ACC112 (cell line): ENCODE results near the gene ESPNL.
"Not testable (repeated sequence)": the region's sequence is repeated elsewhere in the genome, so short reads cannot be mapped to it uniquely, and the experiment has no call there.

ENCODE experiments used
- H2AFZ ChIP-seq: fragments of 200-600 bp; sonication (generic); one replicate; pipeline ENCODE4 v1.6.0; 2017; ENCODE audit warnings: antibody characterized with exemption, low read length; ENCODE audit not compliant: unreplicated experiment
- H3K27ac ChIP-seq: fragments of 200-600 bp; sonication (generic); 2 replicates; pipeline ENCODE4 v1.5.1; 2014; ENCODE audit warnings: low read depth, mild to moderate bottlenecking, antibody characterized with exemption, low read length, moderate library complexity
- H3K27me3 ChIP-seq: fragments of 200-600 bp; sonication (generic); 2 replicates; pipeline ENCODE4 v1.6.1; 2014; ENCODE audit warnings: mild to moderate bottlenecking, antibody characterized with exemption, low read length, moderate library complexity, mixed read lengths; ENCODE audit not compliant: insufficient read depth
- H3K36me3 ChIP-seq: fragments of 200-600 bp; sonication (generic); 2 replicates; pipeline ENCODE4 v1.6.1; 2016; ENCODE audit warnings: mild to moderate bottlenecking, antibody characterized with exemption, low read length, moderate library complexity, mixed read lengths; ENCODE audit not compliant: insufficient read depth
- H3K4me1 ChIP-seq: fragments of 200-600 bp; sonication (generic); one replicate; pipeline ENCODE4 v1.6.1; 2016; ENCODE audit warnings: low read length, mixed read lengths; ENCODE audit not compliant: insufficient read depth, unreplicated experiment, control insufficient read depth
- H3K4me3 ChIP-seq: fragments of 200-600 bp; sonication (generic); 2 replicates; pipeline ENCODE4 v1.5.1; 2014; ENCODE audit warnings: mild to moderate bottlenecking, low read depth, low read length
- H3K79me2 ChIP-seq: fragments of 200-600 bp; sonication (generic); one replicate; pipeline ENCODE4 v1.6.0; 2016; ENCODE audit warnings: low read length; ENCODE audit not compliant: control insufficient read depth, unreplicated experiment, insufficient read depth

ESPNL gene, protein sequence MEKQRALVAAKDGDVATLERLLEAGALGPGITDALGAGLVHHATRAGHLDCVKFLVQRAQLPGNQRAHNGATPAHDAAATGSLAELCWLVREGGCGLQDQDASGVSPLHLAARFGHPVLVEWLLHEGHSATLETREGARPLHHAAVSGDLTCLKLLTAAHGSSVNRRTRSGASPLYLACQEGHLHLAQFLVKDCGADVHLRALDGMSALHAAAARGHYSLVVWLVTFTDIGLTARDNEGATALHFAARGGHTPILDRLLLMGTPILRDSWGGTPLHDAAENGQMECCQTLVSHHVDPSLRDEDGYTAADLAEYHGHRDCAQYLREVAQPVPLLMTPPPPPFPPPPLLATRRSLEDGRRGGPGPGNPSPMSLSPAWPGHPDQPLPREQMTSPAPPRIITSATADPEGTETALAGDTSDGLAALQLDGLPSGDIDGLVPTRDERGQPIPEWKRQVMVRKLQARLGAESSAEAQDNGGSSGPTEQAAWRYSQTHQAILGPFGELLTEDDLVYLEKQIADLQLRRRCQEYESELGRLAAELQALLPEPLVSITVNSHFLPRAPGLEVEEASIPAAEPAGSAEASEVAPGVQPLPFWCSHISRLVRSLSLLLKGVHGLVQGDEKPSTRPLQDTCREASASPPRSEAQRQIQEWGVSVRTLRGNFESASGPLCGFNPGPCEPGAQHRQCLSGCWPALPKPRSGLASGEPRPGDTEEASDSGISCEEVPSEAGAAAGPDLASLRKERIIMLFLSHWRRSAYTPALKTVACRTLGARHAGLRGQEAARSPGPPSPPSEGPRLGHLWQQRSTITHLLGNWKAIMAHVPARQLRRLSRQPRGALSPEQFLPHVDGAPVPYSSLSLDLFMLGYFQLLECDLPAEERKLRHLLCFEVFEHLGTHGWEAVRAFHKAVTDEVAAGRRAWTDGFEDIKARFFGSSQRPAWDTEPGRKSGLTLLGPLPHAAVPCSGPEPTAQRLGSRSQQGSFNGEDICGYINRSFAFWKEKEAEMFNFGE

DNA sequence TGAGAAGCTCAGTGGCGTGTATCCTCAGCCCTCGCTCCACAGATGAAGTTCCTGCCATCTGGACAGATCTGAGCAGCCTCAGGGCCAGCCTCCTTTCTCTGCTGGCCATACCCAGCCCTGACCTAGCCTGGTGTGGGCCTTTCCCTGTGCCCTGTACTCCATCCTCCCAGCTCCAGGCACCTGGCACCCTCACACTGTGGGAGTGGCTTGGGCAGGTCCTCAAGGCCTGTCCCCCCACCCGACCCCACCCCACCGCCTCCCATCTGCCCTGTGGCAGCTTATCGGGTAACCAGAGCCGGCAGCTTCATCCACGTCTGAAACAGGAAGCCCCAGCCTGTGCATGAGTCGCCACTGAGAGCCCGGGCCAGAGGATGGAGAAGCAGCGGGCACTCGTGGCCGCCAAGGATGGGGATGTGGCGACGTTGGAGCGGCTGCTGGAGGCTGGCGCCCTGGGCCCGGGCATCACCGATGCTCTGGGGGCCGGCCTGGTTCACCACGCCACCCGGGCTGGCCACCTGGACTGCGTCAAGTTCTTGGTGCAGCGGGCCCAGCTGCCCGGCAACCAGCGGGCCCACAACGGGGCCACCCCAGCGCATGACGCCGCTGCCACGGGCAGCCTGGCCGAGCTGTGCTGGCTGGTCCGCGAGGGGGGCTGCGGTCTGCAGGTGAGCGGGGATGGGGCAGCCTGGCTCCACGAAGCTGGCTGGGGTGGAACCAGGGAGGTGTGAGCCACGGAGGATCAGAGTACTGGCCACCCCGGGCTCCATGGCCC lies at the start of gene ESPNL:
TSS of gene ESPNL (plus strand) at position 292 of the 772 bp plus-strand sequence. CDS start at position 372, 80 bp downstream.
- Histone ChIP-seq H2AFZ (no peak within 1 kb of the TSS), H3K36me3 (no peaks in the 10 kb centered on the region), H3K4me3 (no peak within 1 kb of the TSS), H3K27ac (no peak within 1 kb of the TSS), H3K27me3 (no peaks in the 10 kb centered on the region), H3K4me1 (no peaks in the 10 kb centered on the region), H3K79me2 (no peaks in the 10 kb centered on the region)

DNA sequence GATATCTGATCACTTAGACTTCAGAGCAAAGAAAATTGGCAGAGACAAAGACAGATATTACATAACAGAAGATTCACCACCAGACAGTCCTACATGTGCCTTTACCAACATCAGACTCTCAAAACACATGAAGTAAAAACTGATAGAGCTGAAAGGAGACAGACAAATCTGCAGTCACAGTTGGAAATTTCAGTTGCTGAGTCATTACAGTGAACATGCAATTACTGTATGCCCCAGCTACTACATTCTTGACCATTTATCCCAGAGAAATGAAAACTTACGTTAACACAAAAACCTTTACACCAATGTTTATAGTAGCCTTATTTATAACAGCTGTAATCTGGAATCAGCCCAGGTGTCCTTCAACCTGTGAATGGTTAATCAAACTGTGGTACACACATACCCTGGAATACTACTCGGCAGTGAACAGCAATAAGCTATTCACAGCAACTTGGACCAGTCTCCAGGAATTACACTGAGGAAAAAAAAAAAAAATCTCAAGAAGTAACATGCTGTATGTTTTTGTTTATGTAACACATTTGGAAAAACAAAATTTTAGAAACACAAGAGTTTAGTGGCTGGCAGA lies 46.9 kb upstream of the ESPNL start:
- H3K4me3 ChIP-seq, result no peak overlapping the region
- no peaks in the 10 kb centered on the region for H3K79me2 ChIP-seq
- no peak overlapping the region for H2AFZ ChIP-seq
- no peaks in the 10 kb centered on the region for H3K4me1 ChIP-seq
- no peaks in the 10 kb centered on the region; the same call in 1 of the 2 replicates for H3K36me3 ChIP-seq
- no peak overlapping the region for H3K27ac ChIP-seq
- no peaks in the 10 kb centered on the region for H3K27me3 ChIP-seq

DNA sequence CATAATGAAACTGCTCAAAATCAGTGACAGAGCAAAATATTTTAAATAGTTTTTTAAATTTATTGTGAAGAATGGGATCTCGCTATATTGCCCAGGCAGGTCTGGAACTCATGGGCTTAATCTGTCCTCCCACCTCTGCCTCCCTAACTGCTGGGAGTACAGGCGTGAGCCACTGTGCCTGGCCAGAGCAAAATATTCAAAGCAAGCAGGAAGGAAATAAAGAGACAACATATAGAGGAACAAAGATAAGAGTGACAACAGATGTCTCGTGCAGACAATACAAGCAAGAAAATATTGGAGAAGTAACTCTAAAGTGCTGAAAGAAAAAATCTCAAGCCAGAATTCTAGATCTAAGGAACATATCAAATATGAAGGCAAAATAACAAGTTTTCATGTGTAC lies 44.3 kb upstream of the ESPNL start:
- Histone ChIP-seq H2AFZ (no peak overlapping the region), H3K27ac (no peak overlapping the region), H3K27me3 (no peaks in the 10 kb centered on the region), H3K4me1 (peaks cover 7% of the 10 kb centered on the region), H3K79me2 (peaks cover 9% of the 10 kb centered on the region), H3K4me3 (no peak overlapping the region), H3K36me3 (no peaks in the 10 kb centered on the region)

DNA sequence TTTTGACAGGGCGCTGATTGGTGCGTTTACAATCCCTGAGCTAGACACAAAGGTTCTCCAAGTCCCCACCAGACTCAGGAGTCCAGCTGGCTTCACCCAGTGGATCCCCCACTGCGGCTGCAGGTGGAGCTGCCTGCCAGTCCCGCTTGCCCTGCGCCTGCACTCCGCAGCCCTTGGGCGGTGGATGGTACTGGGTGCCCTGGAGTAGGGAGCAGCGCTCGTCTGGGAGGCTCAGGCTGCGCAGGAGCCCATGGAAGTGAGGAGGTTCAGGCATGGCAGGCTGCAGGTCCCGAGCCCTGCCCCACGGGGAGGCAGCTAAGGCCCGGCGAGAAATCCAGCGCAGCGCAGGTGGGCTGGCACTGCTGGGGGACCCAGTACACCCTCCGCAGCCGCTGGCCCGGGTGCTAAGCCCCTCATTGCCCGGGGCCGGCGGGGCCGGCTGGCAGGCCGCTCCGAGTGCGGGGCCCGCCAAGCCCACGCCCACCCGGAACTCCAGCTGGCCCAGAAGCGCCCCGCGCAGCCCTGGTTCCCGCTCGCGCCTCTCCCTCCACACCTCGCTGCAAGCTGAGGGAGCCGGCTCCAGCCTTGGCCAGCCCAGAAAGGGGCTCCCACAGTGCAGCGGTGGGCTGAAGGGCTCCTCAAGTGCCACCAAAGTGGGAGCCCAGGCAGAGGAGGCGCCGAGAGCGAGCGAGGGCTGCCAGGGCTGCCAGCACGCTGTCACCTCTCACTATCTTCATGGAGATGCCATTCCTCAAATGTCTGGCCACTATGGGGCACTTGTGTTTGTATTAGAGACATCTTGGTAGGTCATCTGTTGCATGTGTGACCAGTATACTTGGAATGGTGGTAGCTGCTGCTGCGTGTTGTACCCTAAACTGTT lies 42.2 kb upstream of the ESPNL start:
- peaks cover 20% of the 10 kb centered on the region for H3K79me2 ChIP-seq
- H3K4me1 ChIP-seq, H3K27me3 ChIP-seq, H3K36me3 ChIP-seq, H2AFZ ChIP-seq, H3K4me3 ChIP-seq, H3K27ac ChIP-seq: not testable (repeated sequence)

DNA sequence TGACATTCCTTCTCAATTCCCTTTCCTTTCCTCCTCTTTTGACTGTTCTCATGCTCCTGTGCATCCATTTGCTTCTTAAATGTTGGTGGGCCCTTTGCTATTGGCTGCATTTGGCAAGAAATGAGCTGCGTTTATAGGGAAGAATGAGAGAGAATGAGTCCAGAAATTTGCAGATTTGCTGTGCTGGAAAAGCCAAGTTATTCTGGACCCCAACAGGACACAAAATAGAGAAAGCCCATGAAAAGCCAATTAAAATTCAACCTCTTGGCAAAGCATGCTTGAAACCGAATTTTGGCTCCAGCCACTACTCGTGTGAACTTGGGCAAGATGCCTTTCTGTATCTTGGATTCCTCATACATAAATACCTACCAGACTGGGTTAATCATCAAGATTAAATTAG lies 40.6 kb upstream of the ESPNL start:
- no peak overlapping the region for H2AFZ ChIP-seq
- peak overlapping the region; percentile 96 for H3K4me3 ChIP-seq
- H3K36me3 ChIP-seq, result no peaks in the 10 kb centered on the region
- H3K4me1 ChIP-seq, result peaks cover 7% of the 10 kb centered on the region
- H3K27ac ChIP-seq, result no peak overlapping the region
- H3K79me2 ChIP-seq, result peaks cover 20% of the 10 kb centered on the region
- no peaks in the 10 kb centered on the region for H3K27me3 ChIP-seq

DNA sequence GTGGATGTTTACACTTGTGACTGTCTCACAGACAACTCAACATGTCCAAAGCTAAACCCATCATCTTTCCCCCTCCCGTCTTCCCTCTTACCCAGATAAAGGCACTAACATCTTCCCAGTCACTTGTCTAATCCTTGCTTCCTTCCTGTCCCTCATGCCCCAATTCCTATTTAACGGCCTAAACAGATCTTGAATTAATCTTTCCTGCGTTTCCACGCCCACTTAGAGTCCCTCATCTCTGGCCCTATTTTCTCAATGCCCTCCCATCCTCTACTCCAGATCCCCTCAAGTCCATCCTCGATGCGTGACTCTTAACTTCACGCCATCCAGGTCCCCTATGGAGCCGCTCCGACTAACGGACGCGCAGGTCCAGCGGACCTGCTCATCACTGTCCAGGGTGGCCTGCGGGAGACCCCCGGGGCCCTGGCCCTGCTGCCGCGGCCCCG lies 40.0 kb upstream of the ESPNL start:
- peak overlapping the region; percentile 96 for H3K4me3 ChIP-seq
- no peaks in the 10 kb centered on the region for H3K27me3 ChIP-seq
- peaks cover 20% of the 10 kb centered on the region for H3K79me2 ChIP-seq
- H3K27ac ChIP-seq, result peak overlapping the region; percentile 71
- peaks cover 7% of the 10 kb centered on the region for H3K4me1 ChIP-seq
- H3K36me3 ChIP-seq, result peaks cover 3% of the 10 kb centered on the region; the same call in 1 of the 2 replicates
- H2AFZ ChIP-seq, result peak overlapping the region; percentile 94

DNA sequence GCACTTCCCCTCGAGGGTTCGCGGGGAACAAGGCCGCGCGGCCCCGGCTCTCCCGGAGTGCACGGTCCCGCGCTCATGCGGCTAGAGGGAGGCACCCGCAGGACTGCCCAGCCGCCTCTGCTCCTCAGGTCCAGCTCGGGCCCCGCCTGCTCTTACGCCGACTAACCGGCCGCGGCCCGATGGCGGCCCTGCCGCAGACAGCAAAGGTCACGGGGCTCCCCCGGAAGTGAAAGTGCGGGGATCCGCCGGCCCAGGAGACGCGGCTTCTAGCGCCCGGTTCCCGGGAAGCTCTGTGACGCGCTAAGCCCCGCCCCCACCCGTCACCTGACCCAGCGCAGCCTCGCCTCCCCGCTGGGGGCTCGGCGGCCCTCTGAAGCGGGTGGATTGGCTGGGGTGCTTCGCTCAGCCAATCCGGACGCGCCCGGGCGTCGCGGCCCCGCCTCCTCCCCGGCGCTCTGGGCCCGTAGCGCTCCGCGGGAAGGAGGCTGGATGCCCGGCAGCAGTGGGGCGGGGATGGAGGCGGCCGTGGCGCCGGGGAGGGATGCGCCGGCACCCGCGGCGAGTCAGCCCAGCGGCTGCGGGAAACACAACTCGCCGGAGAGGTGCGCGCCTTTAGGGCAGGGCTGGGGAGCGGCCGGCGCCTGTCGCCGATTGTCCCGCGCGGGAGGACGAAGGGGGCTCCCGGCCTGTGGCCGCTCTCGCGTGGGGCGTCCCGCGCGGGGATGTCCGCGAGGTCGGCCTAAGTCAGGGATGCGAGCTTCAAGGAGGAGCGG lies 39.4 kb upstream of the ESPNL start, which contains the start of gene SCLY:
TSS of gene SCLY (plus strand) at position 460 of the 773 bp plus-strand sequence. CDS start at position 514, 54 bp downstream.
- Histone ChIP-seq H3K27ac (peak within 1 kb of the TSS; percentile 71), H3K4me1 (peaks cover 7% of the 10 kb centered on the region), H3K79me2 (peaks cover 20% of the 10 kb centered on the region), H3K4me3 (peak within 1 kb of the TSS; percentile 96), H3K27me3 (no peaks in the 10 kb centered on the region), H2AFZ (peak within 1 kb of the TSS; percentile 94), H3K36me3 (peaks cover 4% of the 10 kb centered on the region; the same call in 1 of the 2 replicates)

DNA sequence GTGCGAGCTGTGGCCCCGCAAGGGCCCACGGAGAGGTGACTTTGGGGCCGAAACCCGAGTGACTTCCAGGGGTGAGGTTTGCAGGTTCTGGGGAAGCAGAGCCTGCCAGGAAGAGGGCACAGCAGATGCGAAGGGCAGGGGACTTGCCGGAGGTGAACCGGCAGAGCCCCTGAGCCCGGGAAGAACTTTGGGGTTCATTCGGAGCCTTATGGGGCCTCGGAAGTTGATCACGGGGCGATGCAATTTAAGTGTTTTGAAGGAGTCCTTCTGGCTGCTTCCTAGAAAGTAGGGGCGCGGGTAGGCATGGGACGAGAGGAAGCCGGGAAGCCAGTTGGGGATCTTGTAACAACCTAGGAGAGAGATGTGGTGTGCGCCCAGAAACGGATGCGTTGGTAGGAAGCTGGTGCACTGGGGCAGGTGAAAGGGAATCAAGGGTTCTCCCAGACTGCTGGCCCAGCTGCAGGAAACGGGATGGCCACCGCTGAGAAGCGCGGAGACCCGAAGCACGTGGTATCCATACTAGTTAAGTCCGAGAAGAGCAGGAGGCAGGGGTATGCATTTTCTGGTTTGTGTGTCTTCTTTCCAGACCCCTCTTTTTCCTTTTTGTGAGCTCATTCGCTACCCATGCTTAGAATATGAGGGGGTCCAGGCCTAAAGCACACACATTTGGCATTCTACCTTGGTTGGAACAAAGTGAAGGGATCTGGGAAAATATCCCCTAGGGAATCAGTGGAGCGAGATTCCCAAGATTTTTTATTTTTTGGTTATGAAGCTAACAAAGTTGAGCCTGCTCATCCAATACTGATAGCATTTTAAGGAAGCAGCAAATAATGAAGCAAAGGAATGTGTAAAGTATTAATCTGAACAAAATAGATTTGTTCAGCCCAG lies 38.6 kb upstream of the ESPNL start:
- Histone ChIP-seq H3K79me2 (peaks cover 20% of the 10 kb centered on the region), H3K36me3 (peaks cover 4% of the 10 kb centered on the region), H2AFZ (peak overlapping the region; percentile 84), H3K27ac (peak overlapping the region; percentile 20; the same call in 1 of the 2 replicates), H3K4me3 (peak overlapping the region; percentile 96), H3K27me3 (no peaks in the 10 kb centered on the region), H3K4me1 (peaks cover 7% of the 10 kb centered on the region)
